ENCODE results near the gene ETS2.
A peak's percentile ranks its signal among the peaks of the same experiment; 100 is the strongest.

ETS2 gene

GRCh38 chr21:38851101-38851500, 45.4 kb downstream of the ETS2 start:
- H3K4me3 ChIP-seq (ENCODE audit: low read depth, low read length): no peak overlapping the region
- no peak for DNase-seq (ENCODE audit: low read depth)

- DNase-seq (ENCODE audit: low read depth): no peak
- H3K4me3 ChIP-seq (ENCODE audit: low read depth, low read length): no peak overlapping the region
These were observed 46.5 kb downstream of the ETS2 start for GRCh38 chr21:38852278-38852677.

- DNase-seq (ENCODE audit: low read depth): no peak
- H3K4me3 ChIP-seq (ENCODE audit: low read depth, low read length): no peak overlapping the region
These were observed 47.0 kb downstream of the ETS2 start for GRCh38 chr21:38852708-38853107.

GRCh38 chr21:38853421-38853919, 47.7 kb downstream of the ETS2 start:
- DNase-seq (ENCODE audit: low read depth): peak; percentile 96
- no peak overlapping the region for H3K4me3 ChIP-seq (ENCODE audit: low read depth, low read length)

GRCh38 chr21:38857152-38857825, 51.6 kb downstream of the ETS2 start:
- DNase-seq (ENCODE audit: low read depth): no peak
- H3K4me3 ChIP-seq (ENCODE audit: low read depth, low read length): no peak overlapping the region

GRCh38 chr21:38858026-38858811, 52.5 kb downstream of the ETS2 start:
- no peak for DNase-seq (ENCODE audit: low read depth)
- no peak overlapping the region for H3K4me3 ChIP-seq (ENCODE audit: low read depth, low read length)

GRCh38 chr21:38858812-38859205, 53.1 kb downstream of the ETS2 start:
- DNase-seq (ENCODE audit: low read depth): no peak

GRCh38 chr21:38859852-38860251, 54.1 kb downstream of the ETS2 start:
- DNase-seq (ENCODE audit: low read depth): no peak
- H3K4me3 ChIP-seq (ENCODE audit: low read depth, low read length): no peak overlapping the region

More at GRCh38 chr21:38858812-38859205, 53.1 kb downstream of the ETS2 start:
- no peak overlapping the region for H3K4me3 ChIP-seq (ENCODE audit: low read depth, low read length)

- no peak overlapping the region for H3K4me3 ChIP-seq (ENCODE audit: low read depth, low read length)
These were observed 55.3 kb downstream of the ETS2 start for GRCh38 chr21:38861056-38861455.

GRCh38 chr21:38861989-38862683, 56.4 kb downstream of the ETS2 start:
- no peak for DNase-seq (ENCODE audit: low read depth)
- no peak overlapping the region for H3K4me3 ChIP-seq (ENCODE audit: low read depth, low read length)

More at GRCh38 chr21:38861056-38861455, 55.3 kb downstream of the ETS2 start:
- DNase-seq (ENCODE audit: low read depth): no peak

GRCh38 chr21:38863291-38863690, 57.6 kb downstream of the ETS2 start:
- no peak overlapping the region for H3K4me3 ChIP-seq (ENCODE audit: low read depth, low read length)
- DNase-seq (ENCODE audit: low read depth): no peak

- no peak for DNase-seq (ENCODE audit: low read depth)
These were observed 58.2 kb downstream of the ETS2 start for GRCh38 chr21:38863843-38864363.

GRCh38 chr21:38864964-38865363, 59.2 kb downstream of the ETS2 start:
- no peak overlapping the region for H3K4me3 ChIP-seq (ENCODE audit: low read depth, low read length)
- DNase-seq (ENCODE audit: low read depth): no peak

More at GRCh38 chr21:38863843-38864363, 58.2 kb downstream of the ETS2 start:
- H3K4me3 ChIP-seq (ENCODE audit: low read depth, low read length): no peak overlapping the region

GRCh38 chr21:38869196-38869595, 63.5 kb downstream of the ETS2 start:
- no peak for DNase-seq (ENCODE audit: low read depth)
- no peak overlapping the region for H3K4me3 ChIP-seq (ENCODE audit: low read depth, low read length)

GRCh38 chr21:38869946-38870345, 64.2 kb downstream of the ETS2 start:
- H3K4me3 ChIP-seq (ENCODE audit: low read depth, low read length): no peak overlapping the region
- no peak for DNase-seq (ENCODE audit: low read depth)
